HG03378 (cell line): Measurements from ENCODE around the gene ZCCHC7.
"Not testable (repeated sequence)": the region's sequence is repeated elsewhere in the genome, so short reads cannot be mapped to it uniquely, and the experiment has no call there.

ENCODE experiments used
- ATAC-seq: cut with Tn5 transposase; IDR thresholded peaks from one replicate; pipeline ENCODE4 v1.9.1; 2021; ENCODE audit warnings: mild to moderate bottlenecking, moderate library complexity; ENCODE audit not compliant: unreplicated experiment

ZCCHC7 gene

DNA sequence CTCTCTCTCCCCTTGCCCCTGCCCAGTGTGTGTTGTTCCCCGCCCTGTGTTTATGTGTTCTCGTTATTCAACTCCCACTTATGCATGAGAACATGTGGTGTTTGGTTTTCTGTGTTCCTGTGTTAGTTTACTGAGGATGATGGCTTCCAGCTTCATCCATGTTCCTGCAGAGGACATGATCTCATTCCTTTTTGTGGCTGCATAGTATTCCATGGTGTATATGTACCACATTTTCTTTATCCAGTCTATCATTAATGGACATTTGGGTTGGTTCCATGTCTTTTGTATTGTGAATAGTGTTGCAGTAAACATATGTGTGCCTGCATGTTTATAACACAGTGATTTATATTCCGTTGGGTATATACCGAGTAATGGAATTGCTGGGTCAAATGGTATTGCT is 83.1 kb downstream of the ZCCHC7 start:
- ATAC-seq, result not testable (repeated sequence)

DNA sequence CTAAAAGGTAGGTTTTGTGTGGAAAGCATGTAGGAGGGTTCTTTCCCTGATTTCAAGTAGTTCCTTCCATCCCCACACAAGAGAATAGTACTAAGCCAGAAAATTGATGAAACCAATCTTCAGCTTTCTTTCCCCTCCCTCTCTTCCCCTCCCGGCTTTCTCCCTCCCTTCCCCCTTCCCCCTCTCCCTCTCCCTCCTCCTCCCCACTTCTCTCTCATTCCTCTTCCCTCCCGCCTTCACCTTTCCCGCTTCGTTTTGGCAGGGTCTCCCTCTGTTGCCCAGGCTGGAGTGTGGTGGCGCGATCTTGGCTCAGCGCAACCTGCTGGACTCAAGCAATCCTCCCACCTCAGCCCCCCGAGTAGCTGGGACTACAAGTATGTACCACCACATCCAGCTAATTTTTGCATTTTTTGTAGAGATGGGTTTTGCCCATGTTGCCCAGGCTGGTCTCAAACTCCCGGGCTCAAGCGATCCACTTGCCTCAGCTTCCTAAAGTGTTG is 85.8 kb downstream of the ZCCHC7 start:
- no peak for ATAC-seq

DNA sequence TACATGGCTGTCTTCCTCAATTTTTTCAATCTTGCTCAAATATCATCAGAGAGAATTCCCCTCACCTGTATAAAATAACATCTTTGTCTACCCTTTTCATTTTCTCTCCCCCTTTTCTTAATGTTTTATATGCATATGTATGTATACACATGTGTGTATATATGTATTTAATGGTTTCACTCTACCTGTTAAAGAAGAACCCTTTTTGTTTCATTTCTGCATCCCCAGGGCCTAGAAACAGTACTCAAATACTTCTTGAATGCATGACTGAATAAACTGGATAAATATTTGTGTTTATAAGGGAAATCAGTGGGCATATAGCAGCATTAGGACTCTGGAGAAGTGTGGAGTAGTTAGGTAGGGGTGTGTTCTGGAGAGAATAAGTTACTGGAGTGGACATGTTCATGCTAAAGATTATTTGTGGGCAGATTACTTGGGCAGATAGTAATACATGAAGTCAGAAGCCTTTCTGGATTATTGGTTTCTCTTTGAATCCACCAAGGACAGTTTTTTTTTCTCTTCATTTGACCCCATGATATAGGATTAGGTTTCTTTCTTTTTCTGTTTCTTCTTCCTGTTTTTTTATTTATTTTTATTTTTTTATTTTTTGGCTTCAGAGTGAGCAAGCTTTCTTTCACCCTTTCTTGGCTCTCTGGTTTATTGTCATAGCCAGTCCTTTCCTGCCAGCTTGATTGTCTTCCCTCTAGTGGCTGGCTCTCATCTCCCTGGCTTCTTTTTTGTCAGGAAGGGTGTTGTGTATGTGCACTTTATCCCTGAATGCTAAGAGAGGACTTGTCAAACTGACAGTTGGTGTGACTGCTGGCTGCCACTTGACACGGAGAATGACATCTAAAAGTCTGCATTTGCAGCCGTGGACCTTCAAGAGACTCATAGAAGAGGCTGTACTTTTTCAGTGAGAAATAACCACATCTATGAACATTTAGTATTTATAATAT is 89.3 kb downstream of the ZCCHC7 start:
- no peak for ATAC-seq

DNA sequence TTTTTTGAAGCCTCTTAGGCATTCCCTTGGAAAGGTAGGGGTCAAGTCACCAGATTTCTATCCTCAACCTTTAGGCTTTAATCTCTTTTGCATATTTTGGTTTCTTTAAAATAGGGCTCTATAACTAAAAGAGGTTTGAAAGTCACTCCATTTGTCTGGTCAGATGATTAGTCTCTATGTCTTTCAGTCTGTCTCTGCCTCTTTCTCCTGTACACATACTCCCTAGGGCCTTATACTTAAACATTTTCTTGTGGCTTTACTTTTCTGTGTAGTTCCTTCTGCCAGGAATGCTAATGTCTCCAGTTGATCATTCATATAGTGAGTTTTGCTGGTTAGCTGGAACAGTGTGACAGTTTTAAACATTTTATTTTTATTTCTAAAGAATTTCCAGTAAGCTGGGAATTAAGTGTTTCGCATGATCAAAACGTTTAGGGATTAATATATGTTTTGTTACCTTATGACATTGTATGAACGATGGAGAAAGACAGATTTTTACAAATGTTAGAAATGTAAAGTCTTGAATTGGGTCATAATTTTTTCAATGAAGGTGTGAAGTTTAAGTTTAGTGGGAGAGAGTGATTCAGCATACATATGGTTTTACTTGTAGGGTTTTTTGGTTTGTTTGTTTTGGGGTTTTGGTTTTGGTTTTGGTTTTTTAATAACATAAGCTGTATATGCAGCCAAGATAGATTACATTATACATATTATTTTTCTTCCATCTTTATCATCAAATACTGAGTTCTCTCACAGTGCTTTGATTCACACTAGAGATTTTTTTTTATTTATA is 90.6 kb downstream of the ZCCHC7 start:
- ATAC-seq, result no peak

DNA sequence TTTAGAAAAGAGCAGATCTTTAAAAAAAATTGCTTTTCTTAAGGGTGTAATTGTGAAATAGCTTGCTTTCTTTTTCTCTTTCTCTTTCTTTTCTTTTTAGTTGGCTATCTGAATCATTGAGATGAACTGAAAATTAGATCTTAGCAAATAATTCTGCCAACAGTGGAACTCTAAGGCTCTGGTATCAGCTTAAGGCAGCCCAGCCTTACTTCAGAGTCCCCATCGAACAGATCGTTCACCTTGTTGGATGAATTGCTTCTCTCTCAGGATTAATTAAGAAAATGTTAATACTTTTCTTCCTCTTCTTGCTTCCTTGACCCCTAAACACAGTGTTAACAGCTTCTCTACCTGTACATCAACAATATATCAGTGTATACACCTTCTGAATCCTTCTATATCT is 92.1 kb downstream of the ZCCHC7 start:
- ATAC-seq, result no peak

DNA sequence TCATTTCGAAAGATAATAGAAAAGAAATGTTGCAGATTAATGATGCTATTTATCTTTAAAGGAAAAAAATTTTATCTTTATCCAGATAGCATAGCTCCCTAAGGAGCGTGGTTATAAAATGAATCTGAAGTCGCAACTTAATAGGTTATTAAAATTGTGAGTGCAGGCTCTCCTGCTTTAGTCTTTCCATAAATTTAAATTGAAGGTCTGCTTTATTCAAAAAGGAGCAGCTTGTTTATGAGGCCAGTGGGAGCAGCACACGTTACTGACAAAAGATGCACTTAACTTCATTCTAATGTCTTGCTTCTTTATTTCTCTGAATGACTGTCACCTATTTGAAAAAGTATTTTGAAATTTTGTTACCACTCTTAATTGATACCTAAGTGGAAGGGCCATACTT is 95.0 kb downstream of the ZCCHC7 start:
- ATAC-seq, result no peak

DNA sequence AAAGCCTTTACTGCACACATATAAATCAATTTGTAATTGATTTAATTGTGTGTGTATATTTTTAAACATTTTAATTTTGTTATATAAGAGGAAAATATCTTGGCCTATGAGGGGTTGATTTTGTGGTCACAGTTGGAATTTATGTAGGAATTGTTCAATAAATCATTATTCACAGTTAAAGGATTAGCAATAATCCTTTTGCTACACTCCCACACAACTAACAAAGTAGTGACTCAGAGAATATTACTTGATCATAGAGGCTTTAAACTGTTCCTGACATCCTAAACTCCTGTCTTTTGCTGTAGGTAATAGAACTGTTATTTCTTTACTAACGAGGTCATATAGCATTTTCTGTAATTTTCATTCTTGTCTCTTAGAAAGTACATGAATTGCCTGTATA is 95.5 kb downstream of the ZCCHC7 start:
- ATAC-seq, result no peak

DNA sequence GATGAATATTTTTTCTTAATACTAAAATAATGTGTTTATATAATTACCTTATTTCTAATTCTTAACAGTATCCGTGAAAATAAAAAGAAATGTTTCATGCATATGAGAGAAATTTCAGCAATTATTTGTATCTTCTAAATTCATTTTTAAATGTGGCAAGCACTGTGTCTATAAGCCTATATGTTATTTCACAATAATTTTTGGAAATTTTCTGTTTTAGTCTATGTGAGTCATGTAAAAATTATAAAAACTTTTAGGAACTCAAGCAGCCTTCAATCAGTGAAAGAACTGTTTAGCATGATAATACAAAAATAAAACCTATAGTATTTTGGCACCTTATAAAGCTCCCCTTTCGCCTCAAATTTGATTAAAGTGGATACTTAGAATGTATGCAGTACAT is 96.8 kb downstream of the ZCCHC7 start:
- ATAC-seq, result no peak

DNA sequence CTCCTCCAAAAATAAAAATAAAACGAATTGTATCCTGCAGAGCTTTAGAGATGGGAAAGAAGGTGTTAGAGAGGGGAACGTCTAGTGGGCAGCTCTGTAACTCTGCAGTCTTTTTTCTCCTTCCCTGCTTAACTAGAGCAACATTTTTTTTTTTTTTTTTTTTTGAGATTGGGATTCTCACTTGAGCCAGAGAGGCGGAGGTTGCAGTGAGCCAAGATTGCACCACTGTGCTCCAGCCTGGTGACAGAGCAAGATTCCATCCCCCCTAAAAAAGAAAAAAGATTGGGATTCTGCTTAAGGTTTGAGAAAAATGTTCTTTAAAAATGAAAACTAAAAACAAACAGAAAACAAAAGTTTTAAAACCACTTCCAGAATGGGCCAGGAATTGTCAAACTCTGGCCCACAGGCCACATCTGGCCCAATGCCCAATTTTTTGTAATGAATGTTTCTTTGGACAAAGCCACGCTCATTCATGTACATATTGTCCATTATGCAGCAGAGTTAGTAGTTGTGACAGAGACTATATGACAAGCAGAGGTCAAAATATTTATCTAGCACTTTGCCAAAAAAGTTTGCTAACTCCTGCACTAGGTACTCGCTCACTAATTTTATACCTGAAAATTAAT is 98.5 kb downstream of the ZCCHC7 start:
- no peak for ATAC-seq

DNA sequence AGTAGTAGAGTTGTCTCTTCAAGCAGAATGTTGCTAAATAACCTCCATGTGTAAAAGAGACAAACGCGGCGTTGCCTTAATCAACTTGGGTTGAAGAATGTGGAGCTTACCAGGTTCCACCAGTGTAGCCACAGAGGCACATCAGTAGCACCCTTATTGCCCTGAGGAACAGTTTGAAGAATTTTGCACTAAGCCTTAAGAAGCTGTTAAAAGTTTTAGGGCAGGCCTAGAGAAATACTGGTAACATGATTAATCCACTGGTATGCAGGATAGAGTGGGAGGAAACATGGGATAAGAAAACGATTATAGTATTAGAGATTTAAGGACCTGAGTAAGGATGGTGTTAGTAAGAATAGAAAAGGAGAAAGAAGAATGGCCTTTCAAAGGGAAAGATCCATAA is 100.6 kb downstream of the ZCCHC7 start:
- no peak for ATAC-seq

DNA sequence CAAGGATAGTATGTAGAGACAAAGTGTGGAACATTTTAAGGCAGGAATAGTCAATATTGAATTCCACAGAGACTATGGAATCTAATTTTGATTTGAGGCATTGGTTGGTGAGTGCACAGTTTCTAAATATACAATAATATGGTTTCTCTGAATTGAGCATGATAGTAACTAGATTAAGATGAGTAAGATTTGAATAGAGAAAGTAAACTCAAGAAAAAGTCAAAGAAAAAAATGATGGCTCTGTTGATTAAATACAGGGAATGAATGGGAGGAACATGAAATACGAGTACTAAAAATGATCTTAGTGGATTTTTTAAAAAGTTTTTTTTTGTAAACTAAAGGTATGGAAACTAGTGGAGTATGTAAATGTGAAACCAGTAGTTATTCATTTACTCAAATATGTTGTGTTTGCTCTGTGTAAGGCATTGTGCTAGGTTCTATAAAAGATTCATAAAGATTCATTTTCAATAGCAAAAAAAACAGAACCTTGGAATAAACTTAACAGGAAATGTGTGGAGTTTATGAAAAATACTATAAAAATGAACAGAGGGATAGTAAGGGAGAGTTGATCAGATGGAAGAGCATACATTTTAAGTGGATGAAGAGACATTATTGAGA is 101.2 kb downstream of the ZCCHC7 start:
- no peak for ATAC-seq

DNA sequence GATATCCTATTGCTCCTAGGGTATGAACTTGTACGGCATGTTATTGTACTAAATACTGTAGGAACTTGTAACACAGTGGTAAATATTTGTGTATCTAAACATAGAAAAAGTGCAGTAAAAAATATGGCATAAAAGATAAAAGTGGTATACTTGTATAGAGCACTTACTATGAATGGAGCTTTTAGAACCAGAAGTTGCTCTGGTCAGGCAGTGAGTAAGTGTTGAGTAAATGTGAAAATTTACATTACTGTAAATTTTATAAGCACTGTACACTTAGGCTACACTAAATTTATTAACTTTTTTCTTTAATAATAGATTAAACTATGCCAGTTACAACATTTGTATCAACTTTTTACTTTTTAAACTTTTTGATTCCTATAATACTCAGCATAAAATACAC is 109.1 kb downstream of the ZCCHC7 start:
- ATAC-seq, result no peak

DNA sequence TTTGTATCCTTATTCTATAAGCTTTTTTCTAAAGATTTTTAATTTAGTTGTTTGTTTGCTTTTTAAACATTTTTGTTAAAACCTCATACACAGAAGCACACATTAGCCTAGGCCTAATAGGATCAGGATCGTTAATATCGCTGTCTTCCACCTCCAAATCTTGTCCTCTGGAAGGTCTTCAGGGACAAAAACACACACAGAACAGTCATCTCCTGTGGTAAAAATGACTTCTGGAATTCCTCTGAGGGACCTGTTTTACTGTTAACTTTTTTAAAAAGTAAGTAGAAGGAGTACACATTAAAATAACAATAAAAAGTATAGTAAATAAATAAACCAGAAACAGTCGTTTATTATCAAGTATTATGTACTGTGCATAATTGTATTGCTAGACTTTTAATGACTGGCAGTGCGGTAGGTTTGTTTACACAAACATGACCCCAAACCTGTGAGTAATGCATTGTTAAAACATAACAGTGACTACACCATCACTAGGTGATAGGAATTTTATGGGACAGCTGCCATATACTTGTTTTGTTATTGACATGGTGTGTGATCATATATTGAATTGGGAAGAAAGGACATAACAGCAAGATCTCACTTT is 109.6 kb downstream of the ZCCHC7 start:
- ATAC-seq, result no peak

DNA sequence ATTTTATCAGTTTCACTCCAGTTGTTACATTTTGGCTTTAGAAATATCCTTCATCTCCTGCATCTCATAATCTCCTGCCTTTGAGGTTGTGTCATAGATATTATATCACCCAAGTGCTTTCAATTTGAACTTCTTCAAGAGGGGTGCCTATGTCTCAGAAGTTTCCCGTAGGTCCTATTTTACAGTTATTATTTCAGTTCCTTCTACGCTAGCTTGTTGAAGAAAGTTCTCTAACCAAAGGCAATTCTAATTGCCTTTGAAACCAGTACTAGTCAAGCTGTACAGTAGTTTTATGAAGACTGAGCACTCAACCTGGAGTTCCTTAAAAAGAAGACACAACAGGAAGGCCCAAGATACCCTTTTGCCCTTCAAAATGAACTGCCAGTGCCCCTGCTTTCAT is 116.4 kb downstream of the ZCCHC7 start:
- no peak for ATAC-seq

DNA sequence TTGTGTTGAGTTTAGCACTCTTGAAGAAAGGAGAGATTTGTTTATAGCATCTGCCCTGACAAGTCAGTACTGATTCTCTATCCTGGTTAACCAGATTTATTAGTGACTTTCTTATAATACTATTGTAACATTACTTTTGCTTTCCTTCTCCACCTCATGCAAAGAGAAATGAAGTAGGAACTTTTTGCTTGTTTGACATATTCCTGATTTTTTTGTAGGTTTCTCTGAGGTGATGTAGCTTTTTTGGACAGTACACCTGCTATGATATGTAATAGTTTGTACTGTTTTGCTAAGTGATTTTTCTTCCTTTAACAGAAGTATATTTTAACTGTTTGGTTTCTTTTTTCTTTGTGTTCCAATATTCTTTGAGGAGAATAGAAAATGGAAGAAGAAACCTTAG is 117.7 kb downstream of the ZCCHC7 start:
- ATAC-seq, result no peak

DNA sequence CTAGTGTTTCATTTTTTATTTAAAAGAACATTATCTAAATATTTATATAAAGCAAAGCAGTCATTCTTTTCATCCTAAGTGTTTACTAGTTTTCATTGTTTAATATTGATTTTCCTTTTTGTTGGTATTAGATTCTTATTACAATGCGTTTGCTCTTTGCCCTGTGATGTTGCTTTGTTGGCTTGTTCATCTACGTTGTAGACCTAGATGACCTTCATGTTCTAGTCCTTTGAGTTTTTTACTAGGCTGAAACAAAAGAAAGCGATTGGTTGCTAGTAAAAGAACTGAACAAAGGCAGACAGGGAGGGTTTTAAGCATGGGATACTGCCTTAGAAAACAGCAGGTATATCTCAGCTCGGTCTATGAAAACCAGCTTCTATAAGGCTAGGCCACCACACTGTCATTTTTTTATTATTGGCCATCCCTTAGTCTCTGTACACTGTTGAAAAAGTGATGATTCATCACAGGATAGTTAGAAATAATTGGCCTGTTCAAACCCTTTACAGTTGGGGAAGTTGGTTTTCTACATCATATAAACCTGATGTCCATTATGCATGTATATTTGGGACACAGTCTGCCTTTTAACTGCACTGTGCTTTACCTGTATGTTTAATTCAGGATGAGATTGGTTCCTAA is 119.0 kb downstream of the ZCCHC7 start:
- ATAC-seq, result no peak

DNA sequence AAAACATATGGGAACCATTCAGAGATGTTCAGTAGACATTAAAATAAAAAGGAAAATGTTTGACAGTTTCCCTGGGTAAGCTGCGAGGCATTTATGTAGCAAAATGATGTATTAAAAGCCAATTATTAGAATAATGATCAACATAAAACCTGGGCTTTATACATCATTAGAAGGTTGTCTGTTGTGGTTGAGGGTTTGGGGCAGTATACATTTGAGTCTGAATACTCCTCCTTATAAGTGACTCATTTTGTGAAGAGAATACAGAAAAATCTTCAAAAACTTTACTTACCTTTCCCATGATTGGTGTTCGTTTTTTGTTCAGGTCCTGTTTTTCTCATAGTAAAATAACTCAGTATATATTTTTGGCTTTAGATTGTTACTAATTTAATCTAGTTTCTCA is 119.5 kb downstream of the ZCCHC7 start:
- no peak for ATAC-seq

DNA sequence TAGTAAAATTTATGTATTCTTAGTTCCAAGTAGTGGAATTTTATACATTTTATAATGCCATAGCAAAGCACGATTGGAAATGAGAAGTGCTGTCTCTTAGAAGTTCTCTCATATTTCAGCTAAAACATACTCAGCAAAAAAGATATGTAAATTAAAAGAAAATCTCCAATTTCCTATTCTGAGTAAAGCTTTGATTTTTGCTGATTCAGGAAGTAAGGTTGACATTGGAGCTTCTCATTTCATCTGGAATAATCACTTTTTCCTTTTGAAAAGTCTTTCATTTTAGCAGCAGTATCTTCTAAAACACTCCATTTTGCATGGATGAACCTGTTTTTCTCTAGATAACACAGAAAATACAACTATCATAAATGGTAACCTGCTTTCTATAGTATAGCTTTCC is 121.0 kb downstream of the ZCCHC7 start:
- ATAC-seq, result no peak

DNA sequence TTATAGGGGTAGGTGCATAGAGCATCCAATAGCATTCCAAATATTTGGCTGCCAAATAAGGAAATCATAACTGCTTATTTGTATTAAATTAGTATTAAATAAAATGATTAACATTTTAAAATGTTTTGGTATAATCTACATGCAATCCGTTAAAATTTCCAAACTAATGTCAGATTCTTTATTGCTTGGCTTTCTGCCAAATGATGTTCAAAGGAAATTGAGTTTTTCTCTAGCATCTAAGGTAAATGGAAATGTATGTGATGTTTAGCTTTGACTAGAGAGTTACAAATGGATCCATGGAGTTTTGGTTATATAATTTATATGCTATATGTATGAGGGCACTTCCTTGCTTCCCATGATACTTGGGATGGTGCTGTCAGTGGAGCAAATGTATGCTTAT is 121.7 kb downstream of the ZCCHC7 start:
- no peak for ATAC-seq
